H1 (cell line): ENCODE measurements around the gene LDLRAD4. TPM values are rescaled to one million over a fixed set of nuclear protein-coding genes. Genes with fewer than 3 reads are reported as not detected.

Source experiments
- CTCF ChIA-PET: fragments of 300-600 bp; sonication (Branson Sonifier 250); formaldehyde crosslinking; loops from one replicate; lab custom pipeline; 2021; ENCODE audit not compliant: partially characterized antibody; lab: Charles Lee
- POLR2A ChIA-PET: fragments of 300-600 bp; sonication (Branson Sonifier 250); formaldehyde crosslinking; loops from one replicate; lab custom pipeline; 2021; ENCODE audit warnings: inconsistent platforms; ENCODE audit not compliant: partially characterized antibody; lab: Charles Lee
- DNase-seq, 2 experiments: peaks; one replicate each; pipeline versions ENCODE4 v3.0.0 to v3.0.0-alpha.2; 2010 to 2022; ENCODE audit warnings: low spot score in 2 of 2, low read depth in 1 of 2, mixed read lengths in 1 of 2
- FAIRE-seq: peaks from 2 replicates; lab custom pipeline; 2011; peaks lifted over from hg19 to GRCh38; lab: Jason Lieb, UNC
- H2AFZ ChIP-seq: 2 replicates; pipeline ENCODE4 v1.8.1; 2012; ENCODE audit warnings: low read length, inconsistent platforms
- H2AK5ac ChIP-seq: 2 replicates; pipeline ENCODE4 v1.6.1; 2013; ENCODE audit warnings: low read depth, low read length
- H2BK120ac ChIP-seq: replicated peaks from 2 replicates; pipeline ENCODE3; 2013; ENCODE audit warnings: low read depth, low read length, inconsistent platforms
- H2BK12ac ChIP-seq: 2 replicates; pipeline ENCODE4 v1.6.1; 2013; ENCODE audit warnings: low read depth, low read length
- H2BK15ac ChIP-seq: 2 replicates; pipeline ENCODE4 v1.6.1; 2013; ENCODE audit warnings: low read length
- H2BK20ac ChIP-seq: 2 replicates; pipeline ENCODE4 v1.6.1; 2013; ENCODE audit warnings: low read length
- H2BK5ac ChIP-seq: 2 replicates; pipeline ENCODE4 v1.6.1; 2013; ENCODE audit warnings: low read depth, low read length
- H3K14ac ChIP-seq: 2 replicates; pipeline ENCODE4 v1.6.1; 2013; ENCODE audit warnings: inconsistent platforms; ENCODE audit not compliant: insufficient read length
- H3K18ac ChIP-seq: 2 replicates; pipeline ENCODE4 v1.6.1; 2013; ENCODE audit warnings: low read length; ENCODE audit errors: extremely low read depth
- H3K23ac ChIP-seq: 2 replicates; pipeline ENCODE4 v1.6.1; 2013; ENCODE audit warnings: inconsistent platforms; ENCODE audit not compliant: insufficient read length
- H3K23me2 ChIP-seq: 2 replicates; pipeline ENCODE4 v1.6.1; 2013; ENCODE audit warnings: low read depth, low read length
- H3K27ac ChIP-seq: 2 replicates; pipeline ENCODE4 v1.6.1; 2011; ENCODE audit warnings: low read depth, low read length, inconsistent platforms
- H3K27me3 ChIP-seq, 4 experiments: replicated peaks in 1 of 4; 1 replicate in 1 of 4; 2 replicates in 3 of 4; pipeline versions ENCODE4 v1.6.1 to v1.8.1; 2011 to 2013; ENCODE audit warnings: low read length in 3 of 4, mild to moderate bottlenecking in 3 of 4, inconsistent platforms in 2 of 4, mixed read lengths in 2 of 4, moderate library complexity in 1 of 4; ENCODE audit not compliant: control insufficient read depth in 3 of 4, insufficient read depth in 3 of 4; ENCODE audit errors: extremely low read depth in 1 of 4
- H3K36me3 ChIP-seq, 4 experiments: 2 replicates each; pipeline versions ENCODE4 v1.6.1 to v1.8.1; 2011 to 2013; ENCODE audit warnings: mild to moderate bottlenecking in 4 of 4, low read length in 3 of 4, moderate library complexity in 2 of 4, control low read depth in 1 of 4, inconsistent platforms in 1 of 4; ENCODE audit not compliant: insufficient read depth in 4 of 4, control insufficient read depth in 2 of 4
- H3K4ac ChIP-seq: replicated peaks from 2 replicates; pipeline ENCODE3; 2013; ENCODE audit warnings: low read length, low read depth, mixed read lengths, inconsistent platforms; ENCODE audit not compliant: insufficient read length
- H3K4me1 ChIP-seq, 4 experiments: replicated peaks in 1 of 4; 1 replicate in 1 of 4; 2 replicates in 3 of 4; pipeline versions ENCODE4 v1.6.1 to v1.8.1; 2011 to 2013; ENCODE audit warnings: low read length in 3 of 4, inconsistent platforms in 2 of 4, mixed read lengths in 1 of 4; ENCODE audit not compliant: insufficient read depth in 4 of 4, control insufficient read depth in 3 of 4
- H3K4me2 ChIP-seq, 2 experiments: 2 replicates each; pipeline versions ENCODE4 v1.6.1 to v1.8.1; 2011 to 2013; ENCODE audit warnings: low read depth in 2 of 2, low read length in 2 of 2, control low read depth in 1 of 2, inconsistent platforms in 1 of 2, mild to moderate bottlenecking in 1 of 2; ENCODE audit not compliant: insufficient read depth in 1 of 2
- H3K4me3 ChIP-seq, 4 experiments: fragments of 200-600, 300-600 bp in 1 of 4; sonication (generic), shearing (Covaris generic), sonication (Bioruptor Twin) in 1 of 4; 2 replicates each; pipeline versions ENCODE4 v1.5.1 to v1.8.1; 2011 to 2016; ENCODE audit warnings: low read length in 4 of 4, low read depth in 3 of 4, control low read depth in 2 of 4, inconsistent platforms in 2 of 4, mild to moderate bottlenecking in 2 of 4, mixed read lengths in 1 of 4, moderate library complexity in 1 of 4; ENCODE audit not compliant: insufficient read depth in 2 of 4; ENCODE audit errors: extremely low read depth in 1 of 4
- H3K56ac ChIP-seq: replicated peaks from 2 replicates; pipeline ENCODE3; 2013; ENCODE audit warnings: low read depth, mild to moderate bottlenecking, mixed read lengths, low read length, inconsistent platforms; ENCODE audit not compliant: insufficient read length
- H3K79me1 ChIP-seq: 2 replicates; pipeline ENCODE4 v1.6.1; 2013; ENCODE audit warnings: low read depth, low read length, control low read depth
- H3K79me2 ChIP-seq, 2 experiments: 2 replicates each; pipeline versions ENCODE4 v1.6.1 to v1.8.1; 2012 to 2013; ENCODE audit warnings: low read length in 2 of 2, mild to moderate bottlenecking in 2 of 2, inconsistent platforms in 1 of 2; ENCODE audit not compliant: insufficient read depth in 2 of 2, control insufficient read depth in 1 of 2
- H3K9ac ChIP-seq, 4 experiments: replicated peaks in 1 of 4; 1 replicate in 1 of 4; 2 replicates in 3 of 4; pipeline versions ENCODE4 v1.6.1 to v1.8.1; 2011 to 2013; ENCODE audit warnings: low read depth in 3 of 4, low read length in 3 of 4, control low read depth in 2 of 4, mild to moderate bottlenecking in 2 of 4, moderate library complexity in 2 of 4, inconsistent platforms in 1 of 4; ENCODE audit errors: extremely low read depth in 1 of 4
- H3K9me3 ChIP-seq, 2 experiments: 2 replicates each; pipeline versions ENCODE4 v1.6.1 to v1.8.1; 2012 to 2013; ENCODE audit warnings: mild to moderate bottlenecking in 2 of 2, moderate library complexity in 2 of 2, control low read depth in 1 of 2, inconsistent platforms in 1 of 2, low read depth in 1 of 2, low read length in 1 of 2, mixed read lengths in 1 of 2; ENCODE audit not compliant: insufficient read depth in 2 of 2
- H4K20me1 ChIP-seq, 2 experiments: replicated peaks in 1 of 2; 2 replicates each; pipeline versions ENCODE3 to v1.8.1; 2011 to 2013; ENCODE audit warnings: inconsistent platforms in 2 of 2, low read length in 2 of 2, mild to moderate bottlenecking in 1 of 2; ENCODE audit not compliant: insufficient read depth in 2 of 2, control insufficient read depth in 1 of 2
- H4K5ac ChIP-seq: 2 replicates; pipeline ENCODE4 v1.6.1; 2013; ENCODE audit warnings: low read length, low read depth, mixed read lengths, inconsistent platforms; ENCODE audit not compliant: insufficient read length
- H4K8ac ChIP-seq: 2 replicates; pipeline ENCODE4 v1.8.0; 2013; ENCODE audit warnings: mild to moderate bottlenecking, moderate library complexity, low read length, inconsistent platforms; ENCODE audit not compliant: insufficient read depth; ENCODE audit errors: extremely low read depth
- H4K91ac ChIP-seq: replicated peaks from 2 replicates; pipeline ENCODE3; 2013; ENCODE audit warnings: low read length, mixed read lengths, inconsistent platforms; ENCODE audit not compliant: insufficient read length
- CTBP2 ChIP-seq: IDR thresholded peaks from 2 replicates; pipeline ENCODE4 v1.7.0; 2011; ENCODE audit warnings: borderline replicate concordance, mild to moderate bottlenecking, moderate library complexity, mixed read lengths, low read length; ENCODE audit not compliant: insufficient read depth, insufficient read length
- SAP30 ChIP-seq: fragments of 300-600 bp; sonication (generic); IDR thresholded peaks from 2 replicates; pipeline ENCODE4 v1.7.1; 2012; ENCODE audit warnings: low read length, moderate library complexity, mild to moderate bottlenecking, inconsistent platforms; ENCODE audit not compliant: insufficient read depth, insufficient replicate concordance
- SRF ChIP-seq: IDR thresholded peaks from 2 replicates; pipeline ENCODE4 v1.6.1; 2011; ENCODE audit warnings: mild to moderate bottlenecking, low read depth, low read length, moderate library complexity
- TAF1 ChIP-seq: IDR thresholded peaks from 2 replicates; pipeline ENCODE4 v1.6.1; 2011; ENCODE audit warnings: mild to moderate bottlenecking, low read depth, low read length
- TAF7 ChIP-seq: optimal IDR thresholded peaks from 2 replicates; pipeline ENCODE3; 2011; ENCODE audit warnings: low read depth, mild to moderate bottlenecking, inconsistent platforms, low read length, moderate library complexity, borderline replicate concordance
- WGBS, 2 experiments: shearing (Covaris generic) in 1 of 2; methylation state at CpG; one replicate each; pipeline versions ENCODE4 v1.1.6 to v1.1.7; 2013 to 2015; ENCODE audit warnings: low lambda C conversion rate in 2 of 2, mixed read lengths in 2 of 2, inconsistent platforms in 1 of 2, low coverage in 1 of 2, missing lambda C conversion rate in 1 of 2; ENCODE audit not compliant: insufficient replicate concordance in 2 of 2, insufficient coverage in 1 of 2, insufficient read length in 1 of 2; ENCODE audit errors: extremely low coverage in 1 of 2, missing lambda C conversion rate in 1 of 2; 5-methylcytosine and 5-hydroxymethylcytosine counted together
- polyA plus RNA-seq, 7 experiments: library from polyadenylated mRNA; depleted of rRNA in 3 of 7; stranded (reverse) in 5 of 7; unstranded in 2 of 7; fragments of >200 nt in 5 of 7; fragments of 200-250 nt in 2 of 7; gene quantifications; 1 replicate in 5 of 7; 2 replicates in 1 of 7; 4 replicates in 1 of 7; pipeline versions ENCODE4 v1.2.1 to v1.2.3, GENCODE V29; 2011 to 2013; ENCODE audit warnings: missing spikeins in 2 of 7, mixed read lengths in 2 of 7
- total RNA-seq: library from RNA; stranded (reverse); fragmentation: NEBNext Ultra II Directional; extraction: Animal tissue kit (Norgen Biotek cat#: 25700); gene quantifications from 2 replicates; pipeline ENCODE4 v1.2.1, GENCODE V29; 2021

LDLRAD4 gene
- total and polyA plus RNA-seq, 2 of the 8 experiments (the other 6 are each of a cell fraction or from before 2014, with no cell fraction given) = 0.77 to 1.4 TPM

DNA sequence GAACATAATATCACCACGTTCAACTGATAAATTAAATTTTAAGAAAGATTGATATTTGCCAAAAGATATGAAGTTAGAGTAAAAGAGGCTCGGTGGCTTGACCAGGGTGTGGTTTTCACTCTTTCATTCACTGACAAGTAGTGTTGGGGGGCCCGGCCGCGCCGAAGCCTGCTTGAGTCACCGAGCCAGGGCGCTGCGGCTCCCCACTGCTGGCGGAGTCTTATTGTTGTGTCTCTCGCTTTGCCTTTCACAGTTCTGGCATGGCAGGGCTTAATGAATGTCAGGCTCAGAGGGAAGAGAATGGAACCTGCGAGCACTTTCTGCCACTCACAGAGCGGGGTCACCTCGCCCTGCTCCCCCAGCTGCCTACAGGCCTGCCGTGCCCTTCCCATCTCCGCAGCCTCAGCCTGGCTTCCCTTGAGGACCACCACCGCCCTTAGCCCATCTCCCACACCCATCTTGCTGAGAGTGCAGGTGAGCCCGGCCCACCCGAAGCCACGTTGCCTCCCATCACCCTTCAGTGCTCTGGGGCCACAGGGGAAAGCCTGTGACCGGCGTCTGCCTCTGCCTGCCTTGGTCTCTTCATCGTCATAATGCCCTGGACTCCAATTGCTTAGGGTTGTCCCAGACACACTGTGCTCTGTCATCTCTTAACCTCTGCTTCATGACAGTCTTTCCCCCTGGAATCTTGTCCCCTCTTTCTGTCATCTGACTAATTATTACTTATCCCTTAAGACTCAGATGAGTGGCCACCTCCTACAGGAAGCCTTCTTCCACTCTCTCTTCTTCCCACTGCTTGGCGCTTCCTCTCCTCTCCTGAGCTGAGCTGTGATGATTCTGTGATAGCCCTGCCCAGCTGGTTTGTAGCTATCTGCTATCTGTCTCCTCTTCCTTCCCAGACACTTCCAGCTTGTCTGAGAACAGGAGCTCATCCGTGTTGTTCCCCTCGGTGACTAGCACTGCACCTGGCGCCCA, 365.3 kb downstream of the LDLRAD4 start:
- no peak for DNase-seq
- Histone ChIP-seq H3K27ac (no peak overlapping the region), H3K4me3 (no peak overlapping the region), H3K27me3 (no peaks in the 10 kb centered on the region), H2BK120ac (no peak overlapping the region), H3K79me2 (no peaks in the 10 kb centered on the region), H3K9ac (no peak overlapping the region), H3K4me2 (no peak overlapping the region), H3K36me3 (no peaks in the 10 kb centered on the region), H2AK5ac (no peak overlapping the region), H3K18ac (no peak overlapping the region), H2BK5ac (no peak overlapping the region), H3K4ac (no peak overlapping the region), H3K9me3 (no peaks in the 10 kb centered on the region), H3K23ac (no peak overlapping the region), H3K79me1 (no peaks in the 10 kb centered on the region), H3K23me2 (no peaks in the 10 kb centered on the region), H2BK15ac (no peak overlapping the region; the same call in 1 of the 2 replicates), H4K8ac (peak overlapping the region; percentile 36; the same call in 1 of the 2 replicates), H2BK12ac (no peak overlapping the region; the same call in 1 of the 2 replicates), H2BK20ac (no peak overlapping the region), H4K91ac (no peak overlapping the region), H2AFZ (no peak overlapping the region), H3K14ac (no peak overlapping the region), H4K20me1 (no peaks in the 10 kb centered on the region), H3K4me1 (no peaks in the 10 kb centered on the region; a peak in 1 of 7 replicates), H4K5ac (no peak overlapping the region), H3K56ac (no peak overlapping the region)
- 88% methylated on average over 27 of the region's 27 CpGs; no CpG with 5 or more reads in 1 of the 2 experiments for WGBS, 2 experiments
- FAIRE-seq = no peak
- POLR2A ChIA-PET = no interaction called here
- CTCF ChIA-PET = no interaction called here
- TF ChIP-seq CTBP2 (no peak), SRF (no peak), TAF1 (no peak), SAP30 (no peak), TAF7 (no peak)
